Measurements from ENCODE around the gene KCNA10. TPM values are rescaled to one million over a fixed set of nuclear protein-coding genes. Genes with fewer than 3 reads are reported as not detected.

The KCNA10 gene
- total RNA-seq, 1 donor, result not detected

DNA sequence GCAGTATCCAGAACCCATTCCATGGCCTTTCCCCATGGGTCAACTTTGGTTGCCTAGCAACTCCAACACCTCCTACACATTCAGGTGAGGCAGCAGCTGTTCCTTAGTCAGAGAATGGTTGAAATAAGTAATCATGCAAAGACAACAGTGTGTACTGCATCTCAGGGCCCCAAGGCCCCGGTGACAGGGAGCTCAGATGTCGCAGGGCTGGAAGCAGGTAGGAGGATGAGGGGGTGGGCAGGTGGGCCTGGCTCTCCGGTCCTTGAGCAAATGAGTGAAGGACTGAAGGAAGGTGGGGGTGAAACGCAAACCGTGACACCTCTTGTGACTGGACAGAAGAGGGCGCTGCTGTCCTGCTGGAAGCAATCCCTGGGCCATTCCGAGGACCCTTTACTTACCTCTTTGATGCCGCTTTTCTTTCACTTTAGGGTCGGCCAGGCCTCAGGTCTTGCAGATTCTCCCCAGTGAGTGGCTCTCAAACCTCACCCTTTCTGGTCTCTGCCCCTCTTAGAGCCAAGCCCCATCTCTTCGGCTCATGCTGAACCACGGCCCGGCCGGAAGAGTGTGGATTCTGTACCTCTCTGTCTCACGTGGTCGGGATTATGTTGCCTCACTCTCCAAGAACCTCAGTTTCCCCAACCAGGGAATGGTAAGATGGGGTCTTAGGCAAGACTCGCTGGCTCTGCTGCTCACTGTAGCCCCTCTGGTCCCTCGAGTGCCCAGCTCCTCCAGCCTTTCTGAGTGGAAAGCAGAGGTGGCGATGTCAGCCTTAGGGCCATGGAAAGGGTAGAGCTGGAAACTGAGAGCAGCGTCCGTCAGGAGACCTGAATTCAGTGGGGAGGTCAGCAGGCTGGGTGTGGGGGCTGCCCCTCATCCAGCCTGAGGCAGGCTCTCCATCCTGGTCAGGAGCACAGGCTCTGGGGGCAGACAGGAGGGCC lies 5.6 kb upstream of the KCNA10 start:
- H3K4me3 ChIP-seq (ENCODE audit: low read depth, low read length), result no peak overlapping the region
- DNase-seq (ENCODE audit: low read depth), result peak; percentile 30
- TF ChIP-seq, protein P1, sequence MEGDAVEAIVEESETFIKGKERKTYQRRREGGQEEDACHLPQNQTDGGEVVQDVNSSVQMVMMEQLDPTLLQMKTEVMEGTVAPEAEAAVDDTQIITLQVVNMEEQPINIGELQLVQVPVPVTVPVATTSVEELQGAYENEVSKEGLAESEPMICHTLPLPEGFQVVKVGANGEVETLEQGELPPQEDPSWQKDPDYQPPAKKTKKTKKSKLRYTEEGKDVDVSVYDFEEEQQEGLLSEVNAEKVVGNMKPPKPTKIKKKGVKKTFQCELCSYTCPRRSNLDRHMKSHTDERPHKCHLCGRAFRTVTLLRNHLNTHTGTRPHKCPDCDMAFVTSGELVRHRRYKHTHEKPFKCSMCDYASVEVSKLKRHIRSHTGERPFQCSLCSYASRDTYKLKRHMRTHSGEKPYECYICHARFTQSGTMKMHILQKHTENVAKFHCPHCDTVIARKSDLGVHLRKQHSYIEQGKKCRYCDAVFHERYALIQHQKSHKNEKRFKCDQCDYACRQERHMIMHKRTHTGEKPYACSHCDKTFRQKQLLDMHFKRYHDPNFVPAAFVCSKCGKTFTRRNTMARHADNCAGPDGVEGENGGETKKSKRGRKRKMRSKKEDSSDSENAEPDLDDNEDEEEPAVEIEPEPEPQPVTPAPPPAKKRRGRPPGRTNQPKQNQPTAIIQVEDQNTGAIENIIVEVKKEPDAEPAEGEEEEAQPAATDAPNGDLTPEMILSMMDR (IDR thresholded peaks at IDR 0.05; ENCODE audit: insufficient read depth, low read length), result peak; percentile 60

DNA sequence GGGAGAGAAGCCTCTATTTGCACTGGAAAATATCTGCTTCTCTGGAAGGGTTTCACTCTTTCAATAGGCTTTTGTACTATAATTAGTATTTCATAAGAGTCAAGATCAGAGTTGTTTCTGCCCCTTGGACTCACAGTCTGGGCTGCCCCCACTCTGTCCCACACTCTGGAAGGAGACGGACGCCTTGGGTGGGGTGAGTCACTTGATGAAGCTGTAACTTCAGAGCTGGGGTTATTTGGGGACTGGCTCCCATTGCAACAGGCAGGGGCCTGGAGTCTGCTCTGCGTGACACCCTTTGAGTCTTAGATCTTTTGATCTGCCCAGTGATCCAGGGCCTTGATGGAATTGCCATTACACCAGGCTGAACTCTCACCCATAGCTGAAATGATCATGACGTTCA lies 4.0 kb upstream of the KCNA10 start:
- no peak for DNase-seq (ENCODE audit: low read depth)
- TF ChIP-seq, protein P1 (IDR thresholded peaks at IDR 0.05; ENCODE audit: insufficient read depth, low read length), result no peak
- H3K4me3 ChIP-seq (ENCODE audit: low read depth, low read length), result no peak overlapping the region

DNA sequence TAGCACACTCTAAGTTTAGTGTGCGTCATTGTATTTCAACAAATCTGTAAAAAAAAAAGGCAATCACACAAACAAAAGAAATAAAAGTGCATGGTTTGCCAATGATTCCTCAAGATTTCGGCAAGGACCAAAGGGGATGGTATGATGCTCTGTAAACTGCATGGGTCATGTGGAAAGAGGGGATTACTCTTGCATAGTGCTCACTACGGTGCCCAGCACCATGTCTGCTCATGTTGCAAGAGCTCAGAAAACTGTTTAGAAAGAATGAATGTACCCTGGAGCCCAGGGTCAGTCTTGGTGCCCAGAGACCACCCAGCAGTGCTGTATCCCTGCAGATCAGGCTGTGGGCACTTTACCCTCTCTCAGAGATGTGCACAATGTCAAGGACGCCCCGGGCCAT lies 3.6 kb upstream of the KCNA10 start:
- TF ChIP-seq, protein P1 (IDR thresholded peaks at IDR 0.05; ENCODE audit: insufficient read depth, low read length), result no peak
- H3K4me3 ChIP-seq (ENCODE audit: low read depth, low read length), result no peak overlapping the region
- no peak for DNase-seq (ENCODE audit: low read depth)

DNA sequence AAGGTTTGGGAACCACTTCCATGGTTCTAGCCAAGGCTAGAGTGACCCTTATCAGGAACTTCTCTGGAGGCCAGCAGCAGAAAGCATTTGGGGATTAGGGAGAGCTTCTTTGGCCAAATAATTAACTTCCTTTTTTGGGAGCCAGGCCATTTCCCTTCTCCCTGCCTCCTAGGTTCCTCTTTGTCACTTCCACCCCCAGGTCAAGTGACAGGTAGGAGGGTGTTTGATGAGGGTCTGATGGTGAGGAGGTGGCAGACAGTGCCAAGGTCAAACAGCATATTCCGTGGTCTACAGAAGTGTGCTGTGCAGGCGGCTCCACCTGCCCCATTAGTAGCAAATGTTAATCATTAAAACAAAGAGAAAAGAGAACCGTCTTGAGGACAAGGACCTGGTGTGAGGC lies 1.9 kb upstream of the KCNA10 start:
- TF ChIP-seq, protein P1 (IDR thresholded peaks at IDR 0.05; ENCODE audit: insufficient read depth, low read length), result no peak
- DNase-seq (ENCODE audit: low read depth), result no peak
- H3K4me3 ChIP-seq (ENCODE audit: low read depth, low read length), result no peak overlapping the region

DNA sequence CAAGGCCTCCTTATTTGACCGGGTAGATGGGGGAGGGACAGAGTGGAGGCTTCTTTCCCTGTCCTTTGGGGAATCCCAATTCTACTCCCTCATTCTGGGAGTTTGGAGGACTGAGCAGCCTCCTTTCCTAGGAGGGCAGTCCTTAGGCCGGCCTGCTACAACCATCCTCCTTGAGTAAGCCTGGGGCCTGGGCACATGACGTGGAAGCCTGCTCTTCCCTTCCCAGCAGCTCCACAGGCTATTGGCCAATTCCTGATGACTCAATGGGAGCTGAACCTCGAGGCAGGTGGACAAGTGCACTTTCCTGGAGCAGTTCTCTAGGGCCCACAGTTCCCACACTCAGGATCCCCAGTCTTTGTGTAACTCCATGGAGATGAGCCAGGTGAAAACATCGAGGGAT lies 3.1 kb downstream of the KCNA10 start:
- no peak overlapping the region for H3K4me3 ChIP-seq (ENCODE audit: low read depth, low read length)
- no peak for DNase-seq (ENCODE audit: low read depth)
- TF ChIP-seq, protein P1 (IDR thresholded peaks at IDR 0.05; ENCODE audit: insufficient read depth, low read length), result no peak

DNA sequence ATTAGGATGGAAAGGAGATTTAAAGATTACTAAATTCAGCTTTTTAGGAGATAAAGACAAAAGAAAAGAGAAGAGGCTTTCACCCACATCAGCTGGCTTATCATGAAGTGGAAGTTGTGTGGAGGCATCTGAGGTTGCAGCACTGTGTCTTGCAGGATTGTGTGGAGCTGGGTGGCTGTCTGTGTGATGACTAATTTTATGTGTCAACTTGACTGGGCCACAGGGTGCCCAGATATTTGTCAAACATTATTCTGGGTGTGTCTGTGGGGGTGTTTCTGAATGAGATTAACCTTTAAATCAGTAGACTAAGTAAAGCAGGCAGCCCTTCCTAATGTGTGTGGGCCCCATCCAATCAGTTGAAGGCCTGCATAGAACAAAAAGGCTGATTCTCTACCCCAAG lies 3.9 kb downstream of the KCNA10 start:
- TF ChIP-seq, protein P1 (IDR thresholded peaks at IDR 0.05; ENCODE audit: insufficient read depth, low read length), result no peak
- no peak overlapping the region for H3K4me3 ChIP-seq (ENCODE audit: low read depth, low read length)
- DNase-seq (ENCODE audit: low read depth), result no peak

Data from fibroblast of the aortic adventitia (primary cell).